OCI-LY7 (cell line): ENCODE data around the gene NTPCR. TPM values are rescaled to one million over a fixed set of nuclear protein-coding genes. Genes with fewer than 3 reads are reported as not detected.

ENCODE experiments used
- Bru-seq: library from RNA; stranded (reverse); fragments of 400-500 nt; gene quantifications from one replicate; lab custom pipeline; 2021; lab: Mats Ljungman, UMichigan
- BruChase-seq, 2 experiments: library from RNA; stranded (reverse); fragments of 400-500 nt; gene quantifications; one replicate each; lab custom pipeline; 2021; lab: Mats Ljungman, UMichigan
- BruUV-seq: library from RNA; stranded (reverse); fragments of 400-500 nt; replicated peaks from 2 replicates; lab custom pipeline; 2021; lab: Mats Ljungman, UMichigan
- CTCF ChIA-PET: fragments of 300-600 bp; sonication (Branson Sonifier 250); formaldehyde crosslinking; loops from one replicate; lab custom pipeline; 2022; ENCODE audit warnings: antibody characterized with exemption; ENCODE audit not compliant: unreplicated experiment; lab: Charles Lee
- POLR2A ChIA-PET: fragments of 300-600 bp; sonication (Branson Sonifier 250); formaldehyde crosslinking; loops from one replicate; lab custom pipeline; 2022; ENCODE audit warnings: antibody characterized with exemption; lab: Charles Lee
- DNase-seq: peaks from one replicate; pipeline ENCODE4 v3.0.0-alpha.2; 2015; ENCODE audit warnings: low spot score
- H2AFZ ChIP-seq: fragments of 200-600 bp; sonication (generic), shearing (Covaris generic); 2 replicates; pipeline ENCODE4 v1.6.1; 2014; ENCODE audit warnings: mild to moderate bottlenecking, antibody characterized with exemption, low read length, moderate library complexity
- H3K27ac ChIP-seq: fragments of 200-600 bp; sonication (generic); 2 replicates; pipeline ENCODE4 v1.5.1; 2014; ENCODE audit warnings: mixed run types, low read depth, mild to moderate bottlenecking, moderate library complexity, low read length, inconsistent platforms; ENCODE audit not compliant: poor library complexity, severe bottlenecking
- H3K36me3 ChIP-seq: fragments of 200-600 bp; sonication (generic); 2 replicates; pipeline ENCODE4 v1.6.1; 2014; ENCODE audit warnings: mild to moderate bottlenecking, antibody characterized with exemption, low read length, moderate library complexity, mixed read lengths; ENCODE audit not compliant: insufficient read depth
- H3K4me1 ChIP-seq: fragments of 200-600 bp; sonication (generic); 2 replicates; pipeline ENCODE4 v1.5.1; 2014; ENCODE audit warnings: mild to moderate bottlenecking, low read length; ENCODE audit not compliant: insufficient read depth, poor library complexity, severe bottlenecking
- H3K4me2 ChIP-seq: fragments of 200-600 bp; sonication (generic); 2 replicates; pipeline ENCODE4 v1.6.1; 2014; ENCODE audit warnings: mild to moderate bottlenecking, low read length
- H3K4me3 ChIP-seq: fragments of 200-600 bp; sonication (generic); 2 replicates; pipeline ENCODE4 v1.5.1; 2014; ENCODE audit warnings: mild to moderate bottlenecking, low read depth, low read length; ENCODE audit not compliant: poor library complexity, severe bottlenecking
- H3K79me2 ChIP-seq: fragments of 200-600 bp; sonication (generic); 2 replicates; pipeline ENCODE4 v1.6.1; 2016; ENCODE audit warnings: low read depth, mild to moderate bottlenecking, low read length, moderate library complexity, mixed read lengths; ENCODE audit not compliant: insufficient read depth
- H3K9me2 ChIP-seq: fragments of 200-600 bp; sonication (generic); 2 replicates; pipeline ENCODE4 v1.6.1; 2016; ENCODE audit warnings: mild to moderate bottlenecking, low read length, mixed read lengths; ENCODE audit not compliant: insufficient read depth
- H3K9me3 ChIP-seq: fragments of 200-600 bp; sonication (generic); 2 replicates; pipeline ENCODE4 v1.6.1; 2014; ENCODE audit warnings: mild to moderate bottlenecking, mixed run types, low read length, mixed read lengths
- H4K20me1 ChIP-seq: fragments of 200-600 bp; sonication (generic); 2 replicates; pipeline ENCODE4 v1.6.1; 2014; ENCODE audit warnings: mild to moderate bottlenecking, antibody characterized with exemption, low read length, moderate library complexity, mixed read lengths; ENCODE audit not compliant: insufficient read depth
- EZH2phosphoT487 ChIP-seq: fragments of 200-600 bp; sonication (generic); IDR thresholded peaks from 2 replicates; pipeline ENCODE4 v1.6.1; 2018; ENCODE audit warnings: low read depth, borderline replicate concordance, mild to moderate bottlenecking, mixed run types, antibody characterized with exemption, low read length, moderate library complexity, mixed read lengths
- intact Hi-C: fragments of 100-400 bp; cut with micrococcal nuclease; formaldehyde crosslinking; loops from one replicate; pipeline ENCODE4 v1.10.0; 2022; ENCODE audit not compliant: unreplicated experiment
- long read RNA-seq: library from polyadenylated mRNA; stranded (forward); transcript quantifications from one replicate; pipeline ENCODE4 v2.0.0, GENCODE V29; 2022
- total RNA-seq, 2 experiments: library from RNA; depleted of rRNA in 1 of 2; stranded (reverse); fragments of >200 nt in 1 of 2; shearing (Covaris generic) in 1 of 2; gene quantifications; 2 replicates each; pipeline ENCODE4 v1.2.3, GENCODE V29; 2014 to 2022
- TF ChIP-seq, protein P1 (sequence below): fragments of 200-600 bp; sonication (generic); conservative IDR thresholded peaks from 2 replicates; pipeline ENCODE4 v1.5.1; 2014; ENCODE audit warnings: mild to moderate bottlenecking, antibody characterized with exemption, low read length, moderate library complexity, mixed read lengths

NTPCR gene, protein sequence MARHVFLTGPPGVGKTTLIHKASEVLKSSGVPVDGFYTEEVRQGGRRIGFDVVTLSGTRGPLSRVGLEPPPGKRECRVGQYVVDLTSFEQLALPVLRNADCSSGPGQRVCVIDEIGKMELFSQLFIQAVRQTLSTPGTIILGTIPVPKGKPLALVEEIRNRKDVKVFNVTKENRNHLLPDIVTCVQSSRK
- total RNA-seq (2014; rRNA removed; shearing (Covaris generic)) (17.3 and 20.0 TPM in 2 replicates), total RNA-seq (2022) (39.1 and 47.4 TPM in 2 replicates), Bru-seq, nascent RNA (percentile 63 among the genes with signal in this experiment), BruChase-seq, experiment 1, labeled RNA remaining after a 6-hour chase (percentile 55 among the genes with signal in this experiment), BruChase-seq, experiment 2, labeled RNA remaining after a 2-hour chase (percentile 58 among the genes with signal in this experiment)
- long read RNA-seq, full-length matches to known transcripts = 68 of 72 reads
- long read RNA-seq, partial matches to known transcripts = 0 of 72 reads
- long read RNA-seq, other reads (novel, unspliced or antisense) = 4 of 72 reads

DNA sequence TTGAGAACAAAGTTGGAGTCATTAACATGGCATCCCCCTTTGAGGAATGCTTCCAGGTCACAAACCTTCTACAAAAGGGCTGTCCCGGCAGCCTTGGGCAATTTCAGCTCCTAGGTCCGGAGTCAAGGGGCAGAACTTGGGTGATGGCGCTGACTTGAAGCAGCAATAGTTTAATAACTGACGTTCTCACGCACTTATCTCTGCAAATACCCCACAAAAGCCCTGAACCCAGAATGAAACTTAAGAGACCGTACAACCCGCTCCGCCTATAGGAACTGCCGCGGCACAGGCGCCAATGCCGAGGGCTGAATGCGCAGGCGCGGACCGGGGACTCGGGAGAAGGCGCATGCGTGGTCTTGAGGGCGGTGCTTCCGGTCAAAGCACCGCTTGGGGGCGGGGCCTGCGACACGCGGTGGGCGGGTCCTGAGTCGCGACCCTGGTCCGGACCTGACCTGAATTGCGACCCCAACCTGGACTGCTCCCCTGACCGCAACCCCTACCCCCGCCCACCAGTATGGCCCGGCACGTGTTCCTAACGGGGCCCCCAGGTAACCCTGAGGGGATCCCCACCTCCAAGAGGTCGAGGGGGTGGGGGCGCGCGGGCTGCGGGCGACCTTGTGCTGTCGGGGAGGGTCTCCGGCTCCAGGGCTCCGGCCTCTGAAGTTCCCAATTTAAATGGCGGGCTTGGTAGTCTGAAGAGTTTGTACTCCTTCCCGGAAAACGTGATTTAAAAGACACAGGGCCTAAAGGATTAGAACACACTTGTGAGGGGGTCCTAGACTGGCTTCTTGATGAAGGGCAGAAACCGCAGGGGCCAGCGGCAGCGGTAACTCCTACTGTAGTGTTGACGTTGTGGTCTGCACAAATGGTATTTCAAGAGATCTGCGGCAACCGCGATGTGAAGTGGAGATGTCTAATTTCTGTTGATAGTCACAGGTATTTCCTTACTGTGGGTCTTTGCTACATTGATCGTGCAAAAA, at the start of gene NTPCR:
Gene NTPCR, plus strand, starts transcription at position 415 of the 980 bp plus-strand sequence. Its CDS starts 100 bp downstream, at position 515.
- Histone ChIP-seq H3K4me3 (peak within 1 kb of the TSS; percentile 96), H3K4me1 (peaks cover 16% of the 10 kb centered on the region), H3K27ac (peak within 1 kb of the TSS; percentile 27), H3K9me2 (no peaks in the 10 kb centered on the region), H2AFZ (peak within 1 kb of the TSS; percentile 97), H3K9me3 (no peaks in the 10 kb centered on the region), H3K79me2 (peaks cover 3% of the 10 kb centered on the region; the same call in 1 of the 2 replicates), H3K4me2 (peak within 1 kb of the TSS; percentile 98), H3K36me3 (no peaks in the 10 kb centered on the region), H4K20me1 (peaks cover 3% of the 10 kb centered on the region; the same call in 1 of the 2 replicates)
- ChIA-PET POLR2A (interaction anchor here (1.3 kb wide), 1 partner anchor 17 kb away, joined by 4 read pairs; no protein-coding TSS in a partner anchor), CTCF (no interaction called here)
- intact Hi-C loops = loop anchor here (2.0 kb wide), 1 partner anchor 316 kb away; no protein-coding TSS in a partner anchor
- BruUV-seq = TSS peak; percentile 95
- TF ChIP-seq, protein P1, sequence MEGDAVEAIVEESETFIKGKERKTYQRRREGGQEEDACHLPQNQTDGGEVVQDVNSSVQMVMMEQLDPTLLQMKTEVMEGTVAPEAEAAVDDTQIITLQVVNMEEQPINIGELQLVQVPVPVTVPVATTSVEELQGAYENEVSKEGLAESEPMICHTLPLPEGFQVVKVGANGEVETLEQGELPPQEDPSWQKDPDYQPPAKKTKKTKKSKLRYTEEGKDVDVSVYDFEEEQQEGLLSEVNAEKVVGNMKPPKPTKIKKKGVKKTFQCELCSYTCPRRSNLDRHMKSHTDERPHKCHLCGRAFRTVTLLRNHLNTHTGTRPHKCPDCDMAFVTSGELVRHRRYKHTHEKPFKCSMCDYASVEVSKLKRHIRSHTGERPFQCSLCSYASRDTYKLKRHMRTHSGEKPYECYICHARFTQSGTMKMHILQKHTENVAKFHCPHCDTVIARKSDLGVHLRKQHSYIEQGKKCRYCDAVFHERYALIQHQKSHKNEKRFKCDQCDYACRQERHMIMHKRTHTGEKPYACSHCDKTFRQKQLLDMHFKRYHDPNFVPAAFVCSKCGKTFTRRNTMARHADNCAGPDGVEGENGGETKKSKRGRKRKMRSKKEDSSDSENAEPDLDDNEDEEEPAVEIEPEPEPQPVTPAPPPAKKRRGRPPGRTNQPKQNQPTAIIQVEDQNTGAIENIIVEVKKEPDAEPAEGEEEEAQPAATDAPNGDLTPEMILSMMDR = no peak
- TF ChIP-seq EZH2phosphoT487 = no peak
- peak; percentile 95 for DNase-seq

DNA sequence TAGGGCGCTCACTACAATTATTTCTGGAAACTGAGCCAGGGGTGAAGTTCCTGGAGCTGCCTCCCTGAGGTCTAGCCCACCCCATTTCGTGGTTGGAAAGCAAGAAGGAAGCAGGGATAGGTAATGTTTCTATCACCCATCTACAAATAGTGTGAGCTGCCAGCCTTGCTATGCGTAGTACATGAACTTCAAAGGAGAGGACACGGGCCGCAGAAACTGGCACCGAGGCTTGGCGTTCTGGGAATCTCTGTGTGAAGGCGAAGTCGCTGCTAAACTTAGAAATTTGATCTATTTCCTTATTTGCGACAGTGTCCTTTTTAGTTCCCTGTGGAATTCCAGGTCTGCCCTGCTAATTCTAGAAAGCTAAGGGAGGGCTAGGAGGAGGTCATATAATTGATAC, 49.6 kb upstream of the NTPCR start:
- POLR2A ChIA-PET = interaction anchor here (0.5 kb wide), 1 partner anchor 384 kb away, joined by 3 read pairs; no protein-coding TSS in a partner anchor
- no TSS peak for BruUV-seq
- H3K4me1 ChIP-seq = no peaks in the 10 kb centered on the region
- no peaks in the 10 kb centered on the region for H3K9me2 ChIP-seq
- no peaks in the 10 kb centered on the region for H4K20me1 ChIP-seq
- no peaks in the 10 kb centered on the region for H3K79me2 ChIP-seq
- H3K27ac ChIP-seq = no peak overlapping the region
- CTCF ChIA-PET = no interaction called here
- H3K36me3 ChIP-seq = no peaks in the 10 kb centered on the region
- DNase-seq = no peak
- no peak overlapping the region for H2AFZ ChIP-seq
- intact Hi-C loops = no loop called here
- H3K9me3 ChIP-seq = no peaks in the 10 kb centered on the region
- H3K4me3 ChIP-seq = no peak overlapping the region
- TF ChIP-seq, protein P1 = no peak
- no peak for TF ChIP-seq EZH2phosphoT487
- no peak overlapping the region for H3K4me2 ChIP-seq
